ENCODE results near the gene ACSL3.

ACSL3 gene

GRCh38 chr2:222944552-222944951 lies 83.7 kb downstream of the ACSL3 start:
- no peak for DNase-seq

DNA sequence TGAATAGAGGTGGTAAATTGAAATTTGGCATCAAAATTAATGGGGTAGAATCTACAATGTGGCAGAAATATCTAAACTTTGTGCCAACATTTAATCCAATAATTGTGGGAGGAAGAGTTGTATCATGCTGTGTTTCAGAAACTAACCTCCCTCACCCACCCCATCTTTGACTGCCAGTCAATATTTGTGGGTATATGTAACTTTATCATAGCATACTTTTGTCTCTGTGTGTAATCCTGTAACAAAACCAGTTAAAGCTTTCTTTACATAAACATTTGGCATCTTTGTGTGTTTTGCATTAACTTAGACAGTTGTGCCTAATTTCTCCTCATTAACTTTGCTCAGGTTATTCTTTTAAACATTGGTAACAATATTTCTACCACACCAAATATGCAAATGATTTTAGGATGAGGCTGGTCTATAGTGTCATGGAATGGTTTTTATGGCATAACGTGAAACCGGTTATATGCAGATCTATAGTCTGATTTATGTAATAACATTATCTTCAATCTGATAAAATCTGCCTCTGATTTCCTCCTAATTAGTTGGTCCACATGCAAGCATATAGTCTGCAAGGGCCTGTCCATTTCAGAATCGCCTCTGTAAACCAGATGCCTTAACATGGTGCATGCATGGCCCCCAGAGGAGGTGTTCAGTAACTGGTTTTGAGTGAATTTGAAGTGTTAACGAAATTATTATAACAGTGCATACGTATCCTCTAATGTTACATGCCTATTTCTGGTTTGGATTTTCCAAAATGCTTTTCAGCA lies 84.3 kb downstream of the ACSL3 start:
- no peak for DNase-seq

DNA sequence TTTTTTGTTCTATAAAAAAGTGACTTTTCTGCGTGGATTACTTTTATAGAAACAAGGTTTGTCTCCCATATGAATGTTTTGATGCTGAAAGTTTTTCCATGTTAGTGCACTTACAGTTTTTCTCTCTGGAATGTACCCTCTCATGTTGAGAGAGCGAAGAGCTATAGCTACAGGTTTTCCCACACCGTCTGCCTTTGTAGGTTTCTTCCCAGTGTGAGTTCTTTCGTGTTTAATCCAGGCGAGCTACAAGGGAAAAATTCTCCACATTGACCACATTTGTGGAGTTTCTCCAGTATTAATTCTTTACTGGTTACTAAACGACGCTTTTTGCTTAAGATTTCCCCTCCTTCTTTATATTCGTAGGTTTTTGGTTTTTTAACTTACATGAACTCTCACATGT lies 85.1 kb downstream of the ACSL3 start:
- DNase-seq: no peak

DNA sequence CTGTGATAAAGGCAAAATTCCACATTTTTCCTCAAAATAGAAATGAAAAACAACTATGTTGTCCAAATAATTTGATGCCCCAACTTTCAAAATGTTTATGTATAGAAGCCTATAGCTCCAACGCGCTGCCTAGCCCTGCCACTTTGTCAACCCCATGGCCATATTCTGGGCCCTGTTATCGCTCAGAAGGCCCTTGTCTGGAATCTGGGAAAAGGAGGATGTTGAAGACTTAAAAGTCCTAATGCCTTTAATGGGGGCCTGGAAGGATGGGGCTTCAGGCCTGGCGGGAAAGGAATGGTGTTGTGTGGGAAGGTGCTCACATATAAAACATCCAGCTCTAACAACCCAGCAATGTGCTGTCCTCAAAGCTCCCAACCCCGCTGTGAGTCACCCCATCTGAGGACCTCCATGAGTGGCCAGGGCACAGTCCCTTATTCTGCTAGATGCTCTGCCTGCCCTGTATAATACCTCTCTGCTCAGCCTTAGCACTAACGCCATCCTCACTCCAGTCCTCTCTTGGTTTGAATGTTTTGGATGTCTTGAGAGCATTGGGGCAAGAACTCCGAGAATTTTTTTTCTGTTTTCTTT lies 86.0 kb downstream of the ACSL3 start:
- no peak for DNase-seq

GRCh38 chr2:222949073-222949472 lies 88.2 kb downstream of the ACSL3 start:
- no peak for DNase-seq

- DNase-seq: no peak
Observed at GRCh38 chr2:222949690-222950323, 89.0 kb downstream of the ACSL3 start.

- no peak for DNase-seq
Observed at GRCh38 chr2:222950638-222951285, 89.9 kb downstream of the ACSL3 start.

DNA sequence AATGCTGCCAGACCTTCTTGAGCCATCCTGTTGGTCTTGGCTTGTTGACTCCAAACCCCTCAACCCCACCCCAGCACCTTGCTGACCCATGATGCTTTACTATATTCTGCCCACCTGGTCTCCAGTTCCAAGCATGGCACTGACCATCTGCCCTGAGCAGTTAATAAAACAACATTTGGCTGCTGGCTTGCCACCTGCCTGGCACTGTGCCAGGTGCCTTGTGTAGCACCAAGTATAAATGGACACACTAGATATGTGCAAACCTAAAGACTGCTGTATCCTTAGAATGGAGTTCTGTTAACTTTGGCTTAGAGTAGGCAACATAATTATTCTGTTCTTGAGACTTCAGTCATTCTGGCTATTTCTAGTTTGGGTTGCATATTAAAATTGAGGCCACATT lies 91.4 kb downstream of the ACSL3 start:
- no peak for DNase-seq

DNA sequence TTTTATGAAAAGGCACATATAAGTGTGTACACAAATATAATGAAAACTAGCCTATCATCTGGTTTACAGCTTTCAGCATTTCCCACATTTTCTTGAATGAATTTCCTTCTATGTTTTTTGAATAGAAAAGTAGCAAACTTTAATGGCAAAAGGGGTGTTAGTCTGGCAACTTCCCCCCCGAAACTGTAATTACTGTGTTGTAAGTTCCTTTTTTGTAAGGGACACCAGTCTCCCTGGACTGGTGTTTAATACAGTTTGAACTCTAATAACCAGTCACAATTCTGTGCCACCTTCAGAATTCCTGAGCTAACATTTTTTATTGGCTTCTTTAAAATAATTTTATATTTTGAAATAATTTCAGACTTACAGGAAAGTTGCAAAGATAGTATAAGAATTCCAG lies 94.2 kb downstream of the ACSL3 start:
- DNase-seq: no peak

- no peak for DNase-seq
Observed at GRCh38 chr2:222959358-222959757, 98.5 kb downstream of the ACSL3 start.

- no peak for DNase-seq
Observed at GRCh38 chr2:222960126-222960525, 99.3 kb downstream of the ACSL3 start.

DNA sequence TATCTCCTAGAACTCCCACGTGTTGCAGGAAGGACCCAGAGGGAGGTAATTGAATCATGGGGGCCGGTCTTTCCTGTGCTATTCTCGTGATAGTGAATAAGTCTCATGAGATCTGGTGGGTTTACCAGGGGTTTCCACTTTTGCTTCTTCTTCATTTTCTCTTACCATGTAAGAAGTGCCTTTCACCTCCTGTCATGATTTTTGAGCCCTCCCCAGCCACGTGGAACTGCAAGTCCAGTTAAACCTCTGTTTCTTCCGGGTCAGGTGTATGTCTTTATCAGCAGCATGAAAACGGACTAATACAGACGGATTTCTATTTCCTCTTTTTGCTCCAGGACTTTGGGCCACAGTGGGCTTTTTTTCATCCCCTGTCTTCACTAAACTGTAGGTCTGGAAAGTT lies 102.8 kb downstream of the ACSL3 start:
- no peak for DNase-seq

DNA sequence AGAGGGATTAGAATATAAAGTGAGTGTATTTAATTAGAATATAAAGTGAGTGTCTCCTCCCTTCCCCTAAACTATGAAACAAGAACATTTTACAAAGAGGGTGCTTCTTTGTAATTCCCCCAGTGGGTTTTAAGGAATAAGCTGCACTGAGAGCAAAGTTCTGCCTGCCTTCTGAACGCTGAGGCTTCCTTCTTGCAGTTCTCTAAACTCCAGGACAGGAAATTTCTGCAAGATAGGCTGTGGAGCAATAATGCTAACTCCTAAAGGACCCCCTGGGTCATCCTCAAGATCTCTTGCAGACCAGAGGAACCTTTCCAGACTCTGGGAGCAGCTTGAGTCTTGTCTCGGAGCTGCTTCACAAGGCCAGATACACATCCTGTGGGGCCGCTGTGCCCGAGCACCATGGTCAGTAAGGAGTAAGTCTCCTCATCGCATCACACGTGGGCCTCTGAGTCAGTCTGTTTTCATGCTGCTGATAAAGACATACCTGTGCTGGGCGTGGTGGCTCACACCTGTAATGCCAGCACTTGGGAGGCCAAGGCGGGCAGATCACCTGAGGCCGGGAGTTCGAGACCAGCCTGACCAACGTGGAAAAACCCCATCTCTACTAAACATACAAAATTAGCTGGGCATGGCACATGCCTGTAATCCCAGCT lies 103.7 kb downstream of the ACSL3 start:
- no peak for DNase-seq

GRCh38 chr2:222965555-222965954 lies 104.7 kb downstream of the ACSL3 start:
- DNase-seq: no peak

DNA sequence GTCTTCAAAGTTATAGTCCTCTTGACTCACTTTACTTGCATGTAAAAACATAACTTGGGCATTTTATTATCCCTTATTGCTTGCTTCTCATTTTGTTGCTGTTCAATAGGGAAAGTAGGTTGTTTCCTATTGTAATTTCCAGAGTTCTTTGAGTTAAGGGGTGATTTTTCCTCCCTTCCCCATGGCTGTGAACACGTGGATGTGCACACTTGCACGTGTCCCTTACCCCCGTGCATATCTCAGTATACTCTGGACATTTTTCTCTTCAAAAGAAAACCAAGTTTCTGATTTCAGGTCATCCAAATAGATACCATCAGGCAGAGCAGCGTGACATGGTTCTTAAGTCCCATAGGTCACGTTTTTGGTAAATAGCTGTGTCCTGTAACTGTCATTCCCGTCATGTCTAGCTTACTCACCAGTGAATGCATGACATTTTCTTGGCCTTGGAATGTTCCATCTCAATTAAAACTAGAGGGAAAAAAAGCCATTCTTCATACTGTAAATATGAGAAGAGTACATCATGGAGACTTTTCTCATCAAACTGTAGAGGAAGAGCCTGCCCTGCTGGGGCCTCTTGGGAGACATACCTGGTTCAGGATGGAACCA lies 107.8 kb downstream of the ACSL3 start:
- no peak for DNase-seq

DNA sequence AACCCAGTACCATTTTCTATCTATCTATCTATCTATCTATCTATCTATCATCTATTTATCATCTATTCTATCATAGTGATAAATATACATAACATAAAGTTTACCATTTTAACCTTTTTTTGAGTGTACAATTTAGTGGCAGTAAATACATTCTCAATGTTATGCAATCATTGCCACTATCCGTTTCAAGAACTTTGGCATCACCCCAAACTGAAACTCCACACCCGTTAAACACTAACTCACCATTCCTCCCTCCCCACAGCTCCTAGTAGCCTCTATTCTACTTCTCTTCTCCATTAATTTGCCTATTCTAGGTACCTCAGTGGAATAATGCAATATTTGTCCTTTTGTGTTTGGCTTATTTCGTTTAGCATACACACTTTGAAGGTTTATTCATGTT lies 108.7 kb downstream of the ACSL3 start:
- DNase-seq: no peak

DNA sequence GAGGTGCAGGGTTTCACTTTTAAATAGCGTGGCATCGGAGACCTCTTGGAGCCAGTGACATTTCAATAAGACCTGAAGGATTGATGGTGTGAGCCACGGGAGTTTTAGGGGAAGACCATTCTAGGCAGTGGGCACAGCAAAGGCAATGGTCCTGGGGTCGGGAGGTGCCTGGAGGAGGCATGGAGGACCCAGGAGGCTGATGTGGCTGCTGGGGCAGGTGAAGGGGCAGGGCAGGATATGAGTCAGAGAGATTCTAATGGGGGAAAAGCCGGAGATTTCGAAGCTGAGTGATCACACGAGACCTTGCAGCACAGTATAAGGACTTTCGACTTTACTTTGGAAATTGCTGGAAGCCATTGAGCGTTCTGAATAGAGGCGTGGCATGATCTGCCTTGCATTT lies 111.6 kb downstream of the ACSL3 start:
- no peak for DNase-seq

- DNase-seq: no peak
Observed at GRCh38 chr2:222973237-222973636, 112.4 kb downstream of the ACSL3 start.

- DNase-seq: no peak
Observed at GRCh38 chr2:222973733-222974132, 112.9 kb downstream of the ACSL3 start.

DNA sequence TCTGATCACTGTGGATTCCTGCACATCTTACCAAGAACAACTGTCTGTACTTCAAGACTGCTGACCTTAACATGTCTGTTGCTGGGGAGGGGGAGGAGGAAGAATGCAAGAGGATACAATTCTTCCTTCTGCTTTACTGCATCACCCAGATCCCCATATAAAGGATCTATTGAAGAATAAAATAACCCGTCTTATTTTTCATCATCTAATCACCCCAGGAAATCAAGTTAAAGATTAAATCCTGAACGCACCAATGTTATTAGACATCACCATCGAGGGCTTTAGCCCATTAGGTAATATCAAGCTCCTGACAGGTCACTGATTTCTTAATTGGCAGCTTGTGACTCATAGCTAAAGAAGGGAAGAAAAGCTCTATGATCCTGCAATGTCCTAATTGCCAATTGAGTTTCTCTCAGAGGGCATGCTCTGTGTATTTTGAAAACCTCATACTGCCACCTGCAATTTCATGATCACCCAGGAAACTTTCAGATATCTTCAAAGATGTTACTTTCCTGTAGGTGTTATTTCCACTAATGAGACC lies 115.8 kb downstream of the ACSL3 start:
- no peak for DNase-seq

DNA sequence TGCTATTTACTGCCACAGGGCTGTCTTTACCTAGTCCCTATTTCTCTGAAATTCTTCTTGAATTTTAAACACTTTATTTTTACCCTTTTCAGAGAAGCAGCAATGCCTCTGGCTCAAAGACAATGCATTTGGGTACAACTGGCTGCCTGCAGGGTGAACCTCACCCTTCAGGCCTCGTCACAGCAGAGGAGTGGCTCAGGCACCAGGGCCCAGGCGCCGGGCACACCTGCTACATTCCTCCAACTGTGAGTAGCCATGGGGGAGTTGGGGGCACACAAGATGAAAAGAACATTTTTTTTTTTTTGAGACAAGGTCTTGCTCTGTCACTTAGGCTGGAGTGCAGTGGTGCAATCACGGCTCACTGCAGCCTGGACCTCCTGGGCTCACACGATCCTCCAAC lies 116.3 kb downstream of the ACSL3 start:
- DNase-seq: no peak

DNA sequence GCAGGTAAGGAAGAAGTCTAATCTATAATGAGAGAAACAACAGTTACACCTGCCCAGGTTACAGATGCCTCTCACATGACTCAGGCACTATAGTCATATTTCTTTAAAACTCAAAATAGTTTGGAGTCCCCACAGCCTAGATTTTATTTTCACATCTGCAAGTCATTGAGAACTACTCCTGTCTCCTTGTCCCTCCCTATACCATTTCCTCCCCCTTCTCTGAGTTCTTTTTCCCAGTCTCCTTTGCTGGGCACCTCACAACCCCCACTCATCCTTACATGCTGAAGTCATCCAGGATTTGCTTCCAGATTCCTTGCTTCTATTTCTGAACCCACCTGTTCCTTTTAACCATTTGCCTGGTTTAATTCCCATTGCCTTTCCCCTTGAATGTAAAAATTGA lies 118.0 kb downstream of the ACSL3 start:
- no peak for DNase-seq

DNA sequence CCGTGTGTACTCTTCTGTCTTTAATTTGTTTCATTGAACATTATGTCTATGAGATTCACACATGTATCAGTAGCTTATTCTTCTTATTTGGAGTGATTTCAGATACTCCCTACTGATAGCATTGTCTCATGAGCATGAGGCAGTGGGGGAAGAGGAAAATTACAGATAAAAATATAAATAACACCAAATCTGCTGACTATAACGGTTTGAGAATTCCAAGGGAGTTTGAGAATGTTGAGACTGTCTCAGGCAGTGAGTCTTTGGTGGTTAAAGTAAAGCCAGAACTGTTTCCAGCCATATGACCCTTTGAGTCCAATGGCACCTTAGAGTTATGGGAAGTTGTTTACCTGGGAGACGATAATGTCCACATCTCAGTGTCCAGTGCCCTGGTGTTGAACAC lies 118.6 kb downstream of the ACSL3 start:
- no peak for DNase-seq

All from stimulated activated CD4-positive, alpha-beta T cell treated with anti-CD3 and anti-CD28 coated beads, Interleukin-15, amount 100 ng/mL, for 24 hours (primary cell).